Right atrium auricular region (tissue), 2 donors: ENCODE results near the gene ARHGDIB. TPM values are rescaled to one million over a fixed set of nuclear protein-coding genes. Genes with fewer than 3 reads are reported as not detected.

Experiments used
- DNase-seq: peaks from one replicate; pipeline ENCODE4 v3.0.0-alpha.2; 2019; ENCODE audit warnings: low spot score
- H3K27ac ChIP-seq, 2 donors: fragments of 200-600 bp; sonication (generic); 1 replicate in 1 of 2; 2 replicates in 1 of 2; pipeline ENCODE4 v1.5.1; 2016 to 2019
- H3K27me3 ChIP-seq, 2 donors: fragments of 200-600 bp; sonication (generic); one replicate each; pipeline versions ENCODE4 v1.5.1 to v1.6.0; 2017 to 2019
- H3K36me3 ChIP-seq: fragments of 200-600 bp; sonication (generic); one replicate; pipeline ENCODE4 v1.5.1; 2016
- H3K4me1 ChIP-seq, 2 donors: fragments of 200-600 bp; sonication (generic); one replicate each; pipeline versions ENCODE4 v1.5.1 to v1.6.0; 2017 to 2019
- H3K4me3 ChIP-seq, 2 donors: fragments of 200-600 bp; sonication (generic); 1 replicate in 1 of 2; 2 replicates in 1 of 2; pipeline ENCODE4 v1.5.1; 2017 to 2019; ENCODE audit warnings: mild to moderate bottlenecking in 1 of 2, moderate library complexity in 1 of 2
- H3K9me3 ChIP-seq, 2 donors: fragments of 200-600 bp; sonication (generic); one replicate each; pipeline ENCODE4 v1.5.1; 2019
- CTCF ChIP-seq, 2 donors: fragments of 200-600 bp; sonication (generic); IDR thresholded peaks; one replicate each; pipeline ENCODE4 v1.5.1; 2019; ENCODE audit warnings: antibody characterized with exemption in 2 of 2
- total RNA-seq, 2 donors: library from RNA; depleted of rRNA; stranded (reverse); fragments of >200 nt; gene quantifications; one replicate each; pipeline ENCODE4 v1.1.0, GENCODE V29; 2016

Gene ARHGDIB
- total RNA-seq, 2 donors from 2014 or later = 69.5 to 124 TPM

- no peak for DNase-seq
- Histone ChIP-seq H3K36me3 (no peaks in the 10 kb centered on the region), H3K4me1 (no peaks in the 10 kb centered on the region), H3K9me3 (no peaks in the 10 kb centered on the region), H3K4me3 (no peak overlapping the region), H3K27ac (no peak overlapping the region), H3K27me3 (no peaks in the 10 kb centered on the region)
- no peak for TF ChIP-seq CTCF (IDR thresholded peaks at IDR 0.05)
Measured at GRCh38 chr12:14991069-14991468, 29.7 kb upstream of the ARHGDIB start.

- Histone ChIP-seq H3K9me3 (no peaks in the 10 kb centered on the region), H3K4me3 (no peak overlapping the region), H3K36me3 (no peaks in the 10 kb centered on the region), H3K4me1 (no peaks in the 10 kb centered on the region), H3K27me3 (no peaks in the 10 kb centered on the region), H3K27ac (no peak overlapping the region)
- no peak for TF ChIP-seq CTCF (IDR thresholded peaks at IDR 0.05)
- DNase-seq = no peak
Measured at GRCh38 chr12:14989790-14990189, 28.4 kb upstream of the ARHGDIB start.

- no peak overlapping the region for H3K27ac ChIP-seq
- no peaks in the 10 kb centered on the region for H3K27me3 ChIP-seq
- DNase-seq = no peak
- no peak for TF ChIP-seq CTCF (IDR thresholded peaks at IDR 0.05)
- no peaks in the 10 kb centered on the region for H3K4me1 ChIP-seq
- no peaks in the 10 kb centered on the region for H3K9me3 ChIP-seq
- no peaks in the 10 kb centered on the region for H3K36me3 ChIP-seq
- H3K4me3 ChIP-seq = no peak overlapping the region
Measured at GRCh38 chr12:14988035-14988434, 26.6 kb upstream of the ARHGDIB start.

GRCh38 chr12:14986449-14986848 is 25.0 kb upstream of the ARHGDIB start:
- TF ChIP-seq CTCF (IDR thresholded peaks at IDR 0.05) = peak in 1 of 2 donors; percentile 33

GRCh38 chr12:14984766-14985285 is 23.4 kb upstream of the ARHGDIB start:
- DNase-seq = no peak

More at GRCh38 chr12:14986449-14986848, 25.0 kb upstream of the ARHGDIB start:
- Histone ChIP-seq H3K27ac (no peak overlapping the region), H3K9me3 (no peaks in the 10 kb centered on the region), H3K27me3 (no peaks in the 10 kb centered on the region), H3K4me1 (no peaks in the 10 kb centered on the region), H3K4me3 (no peak overlapping the region), H3K36me3 (no peaks in the 10 kb centered on the region)
- no peak for DNase-seq

More at GRCh38 chr12:14984766-14985285, 23.4 kb upstream of the ARHGDIB start:
- no peaks in the 10 kb centered on the region for H3K4me1 ChIP-seq
- H3K27me3 ChIP-seq = no peaks in the 10 kb centered on the region
- H3K27ac ChIP-seq = no peak overlapping the region
- H3K4me3 ChIP-seq = no peak overlapping the region
- no peaks in the 10 kb centered on the region for H3K36me3 ChIP-seq
- no peak for TF ChIP-seq CTCF (IDR thresholded peaks at IDR 0.05)
- H3K9me3 ChIP-seq = no peaks in the 10 kb centered on the region
